HG03025 (cell line): ENCODE results near the gene PPIF.

Experiments used
- ATAC-seq: cut with Tn5 transposase; IDR thresholded peaks from one replicate; pipeline ENCODE4 v1.9.1; 2021; ENCODE audit warnings: mild to moderate bottlenecking, moderate library complexity; ENCODE audit not compliant: unreplicated experiment, low FRiP score

PPIF gene

GRCh38 chr10:79382491-79382941 is 35.2 kb downstream of the PPIF start:
- no peak for ATAC-seq

DNA sequence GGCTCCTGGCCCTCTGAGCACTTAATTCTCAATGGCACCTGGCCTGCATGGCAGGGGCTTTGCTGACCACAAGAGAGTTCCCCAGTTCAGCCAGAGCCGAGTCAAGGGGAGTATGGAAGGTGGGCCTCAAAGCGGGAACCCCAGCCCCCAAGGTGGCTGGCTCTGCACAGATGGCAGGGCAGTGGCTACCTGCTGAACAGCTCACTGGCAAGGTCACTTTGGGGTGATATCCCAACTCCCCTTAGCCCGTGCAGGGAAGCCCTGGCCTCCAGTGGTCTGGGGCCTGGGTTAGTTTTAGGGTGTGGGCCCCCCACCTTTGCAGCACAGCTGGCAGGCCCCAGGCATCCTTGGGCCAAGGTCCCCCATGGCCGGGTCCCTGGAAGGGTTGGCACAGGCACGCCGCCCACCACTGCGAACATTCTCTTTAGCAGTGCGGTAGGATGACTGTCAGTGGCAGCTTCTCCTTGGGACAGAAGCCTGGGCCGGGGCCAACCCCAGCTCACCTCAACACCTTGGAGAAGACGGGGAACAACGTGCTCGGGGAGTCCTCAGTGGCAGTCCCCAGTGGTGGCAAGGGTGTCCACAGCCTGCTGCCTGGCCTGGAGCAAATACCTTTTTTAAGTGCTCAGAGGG is 36.8 kb downstream of the PPIF start:
- ATAC-seq: no peak

DNA sequence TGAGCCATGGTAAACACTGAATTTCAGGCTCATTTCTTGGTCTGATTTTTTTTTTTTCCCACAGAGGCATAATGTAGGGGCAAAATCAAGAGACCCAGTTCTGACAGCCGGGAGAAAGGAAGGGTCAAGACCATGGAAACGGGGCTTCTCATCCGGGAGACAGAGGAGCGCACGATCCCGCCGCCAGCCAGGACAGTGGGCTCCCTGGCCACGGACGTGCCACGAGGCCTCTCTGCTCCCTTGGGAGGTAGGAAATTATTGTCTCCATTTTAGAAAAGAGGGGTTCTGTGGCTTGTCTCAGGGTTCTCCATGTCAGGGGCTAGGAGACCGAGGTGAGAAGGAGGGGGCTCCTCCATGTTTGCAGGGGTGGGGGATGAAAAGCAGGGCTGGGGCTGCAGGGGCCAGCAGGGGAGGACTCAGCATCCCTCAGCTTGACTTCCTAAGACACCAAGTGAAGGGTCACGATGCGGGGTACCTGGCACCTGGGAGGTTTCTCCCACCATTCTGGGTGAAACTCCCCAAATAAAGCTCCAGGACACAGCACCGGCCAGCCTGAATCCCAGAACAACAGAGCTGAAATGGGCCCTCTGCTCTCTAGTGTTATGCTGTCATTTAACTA is 37.6 kb downstream of the PPIF start:
- no peak for ATAC-seq

- ATAC-seq: no peak
These were observed 38.1 kb downstream of the PPIF start for GRCh38 chr10:79385392-79385795.

DNA sequence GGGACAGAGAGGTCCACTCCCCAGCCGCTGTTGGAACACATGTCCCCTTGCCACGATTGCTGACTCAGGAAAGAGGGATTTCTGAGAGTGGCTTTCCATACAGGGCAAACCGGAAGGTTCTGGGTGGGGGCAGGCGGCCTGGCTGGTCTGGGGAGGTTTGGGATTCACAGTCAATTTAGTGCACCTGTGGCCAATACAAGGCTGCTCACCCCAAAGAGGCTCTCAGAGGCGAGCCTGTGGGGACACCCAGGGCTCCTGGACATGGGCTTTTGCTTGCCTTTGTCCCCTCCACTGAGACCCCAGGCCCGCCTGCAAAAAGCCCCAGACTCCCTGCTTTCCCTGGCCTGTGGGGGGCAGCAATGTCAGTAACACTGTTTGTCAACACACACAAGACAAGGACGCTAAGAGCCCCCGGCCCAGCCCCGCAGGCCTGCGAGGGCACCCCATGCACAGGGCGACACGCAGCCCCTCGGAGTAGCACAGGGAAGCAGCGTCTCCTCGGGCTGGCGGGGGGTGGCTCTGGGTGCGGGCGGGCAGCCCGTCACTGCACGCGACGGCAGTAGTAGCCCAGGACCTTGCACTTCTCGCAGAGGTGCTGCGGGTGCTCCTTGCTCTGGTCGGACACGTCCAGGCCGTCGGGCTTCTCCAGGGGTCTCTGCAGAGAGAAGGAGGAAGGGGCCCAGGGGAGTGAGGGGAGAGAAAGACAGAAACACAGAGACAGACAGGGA is 38.7 kb downstream of the PPIF start:
- no peak for ATAC-seq

GRCh38 chr10:79386637-79387465 is 39.6 kb downstream of the PPIF start:
- no peak for ATAC-seq

- no peak for ATAC-seq
These were observed 40.3 kb downstream of the PPIF start for GRCh38 chr10:79387466-79387973.

- no peak for ATAC-seq
These were observed 40.9 kb downstream of the PPIF start for GRCh38 chr10:79387974-79388850.

DNA sequence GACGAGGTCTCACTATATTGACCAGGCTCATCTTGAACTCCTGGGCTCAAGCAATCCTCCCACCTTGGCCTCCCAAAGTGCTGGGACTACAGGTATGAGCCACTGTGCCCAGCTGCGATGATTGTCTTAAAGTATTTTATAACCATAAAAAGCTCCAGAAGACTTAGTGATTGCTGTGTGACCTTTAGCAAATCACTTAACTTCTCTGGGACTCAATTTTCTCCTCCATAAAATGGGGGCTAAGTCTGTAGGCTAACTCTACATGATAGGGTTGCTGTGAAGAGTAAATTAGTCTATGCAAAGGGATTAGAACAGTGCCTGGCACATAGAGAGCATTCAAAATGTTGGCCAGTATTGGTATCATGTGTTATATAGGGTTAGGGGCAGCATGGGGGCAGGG is 42.8 kb downstream of the PPIF start:
- no peak for ATAC-seq

GRCh38 chr10:79390551-79391229 is 43.4 kb downstream of the PPIF start:
- ATAC-seq: no peak

DNA sequence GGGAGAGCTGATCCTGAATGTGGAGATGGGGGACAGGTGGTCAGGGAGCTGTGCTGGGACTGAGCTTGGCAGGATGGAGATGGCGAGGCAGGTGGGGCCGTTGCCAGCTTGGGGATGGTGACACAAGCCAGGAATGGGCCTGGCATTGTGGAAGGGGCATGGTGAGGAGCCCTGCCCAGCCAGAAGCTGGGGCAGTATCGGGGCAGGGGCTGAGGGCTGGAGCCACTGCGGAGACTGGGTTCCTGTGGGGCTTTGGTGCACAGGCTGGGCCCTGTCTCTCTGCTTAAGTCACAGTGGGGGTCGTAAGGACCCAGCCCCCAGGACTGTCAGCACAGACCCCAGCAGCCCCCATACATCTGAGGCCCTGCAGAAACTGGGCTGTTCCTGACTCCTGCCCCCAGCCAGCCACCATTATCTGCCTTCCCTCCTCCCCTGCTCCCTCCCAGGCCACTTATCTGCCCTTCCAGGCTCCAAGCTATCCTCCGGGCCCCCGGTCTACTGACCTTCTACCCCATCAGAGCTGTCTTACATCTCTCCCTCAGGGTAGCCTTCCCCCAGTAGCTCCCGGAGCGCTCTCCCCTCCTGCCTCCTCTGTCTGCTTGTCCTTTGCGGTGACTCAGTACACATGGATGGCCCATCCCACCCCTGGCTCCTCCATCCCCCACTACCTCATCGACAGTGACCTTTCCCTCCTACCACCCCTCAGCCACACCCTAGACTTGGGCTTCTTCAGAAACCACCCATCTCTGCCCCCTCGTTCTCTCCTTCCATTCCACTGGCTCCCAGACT is 44.2 kb downstream of the PPIF start:
- ATAC-seq: no peak

GRCh38 chr10:79392020-79392398 is 44.7 kb downstream of the PPIF start:
- no peak for ATAC-seq

DNA sequence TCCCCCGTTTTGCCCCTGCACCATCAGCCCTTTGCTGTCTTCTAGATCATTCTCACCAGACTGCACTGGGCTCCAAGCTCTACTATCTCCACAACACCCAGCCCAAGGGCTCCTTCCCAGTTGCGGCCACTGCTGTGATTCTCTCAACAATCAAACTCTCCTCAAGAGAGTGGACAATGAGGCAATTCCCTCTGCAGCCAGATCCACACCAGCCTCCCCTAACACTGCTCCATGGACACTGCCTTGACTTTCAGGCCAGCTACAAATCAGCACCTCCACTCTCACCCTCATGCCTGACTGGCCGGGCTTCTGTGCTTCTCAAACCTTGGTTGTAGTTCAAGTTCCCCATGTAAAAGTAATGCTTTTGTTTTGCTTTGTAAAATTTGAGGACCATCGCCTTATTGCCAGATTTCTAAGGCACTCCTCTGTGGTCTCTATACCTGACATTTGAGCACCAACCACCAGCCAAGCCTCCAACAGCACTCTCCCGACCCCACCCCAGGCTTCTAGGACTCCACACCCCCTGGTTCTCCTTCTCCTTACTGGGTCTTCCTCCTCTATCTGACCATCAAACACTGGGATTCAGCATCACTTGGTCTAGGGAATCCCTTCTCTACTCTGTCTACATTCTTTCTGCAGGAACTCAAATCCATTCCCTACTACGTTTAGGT is 45.4 kb downstream of the PPIF start:
- no peak for ATAC-seq

DNA sequence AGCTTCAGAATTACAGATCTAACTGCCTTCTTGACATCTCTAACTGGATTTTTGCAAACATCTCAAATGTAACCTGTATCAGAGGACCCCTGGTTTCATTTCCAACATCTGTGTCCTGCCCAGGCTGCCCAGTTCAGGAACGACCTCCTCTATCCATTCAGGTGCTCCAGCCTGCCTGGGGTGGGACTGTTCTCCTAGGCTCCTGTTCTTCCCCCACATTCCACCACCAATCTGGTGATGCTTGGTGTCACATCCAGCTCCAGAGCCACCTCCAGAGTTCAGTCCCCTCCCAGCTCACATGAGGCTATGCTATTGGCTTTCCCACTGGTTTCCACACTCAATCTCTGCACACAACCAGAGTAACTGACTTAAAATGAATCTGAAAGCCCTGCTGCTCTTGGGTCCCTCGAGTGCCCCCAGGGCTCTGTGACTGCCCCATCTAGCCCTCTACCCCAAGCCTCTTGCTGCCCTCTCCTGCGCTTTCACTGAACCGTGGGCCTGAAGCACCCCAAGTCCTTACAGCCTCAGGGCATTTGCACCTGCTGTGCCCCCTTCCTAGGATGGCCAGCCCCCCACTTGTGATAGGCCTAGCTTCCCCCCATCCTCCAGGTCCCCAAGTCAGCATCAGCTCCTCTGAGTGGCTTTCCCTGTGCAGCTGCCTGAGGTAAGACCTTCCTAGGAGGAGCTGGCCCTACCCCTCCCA is 46.1 kb downstream of the PPIF start:
- no peak for ATAC-seq

DNA sequence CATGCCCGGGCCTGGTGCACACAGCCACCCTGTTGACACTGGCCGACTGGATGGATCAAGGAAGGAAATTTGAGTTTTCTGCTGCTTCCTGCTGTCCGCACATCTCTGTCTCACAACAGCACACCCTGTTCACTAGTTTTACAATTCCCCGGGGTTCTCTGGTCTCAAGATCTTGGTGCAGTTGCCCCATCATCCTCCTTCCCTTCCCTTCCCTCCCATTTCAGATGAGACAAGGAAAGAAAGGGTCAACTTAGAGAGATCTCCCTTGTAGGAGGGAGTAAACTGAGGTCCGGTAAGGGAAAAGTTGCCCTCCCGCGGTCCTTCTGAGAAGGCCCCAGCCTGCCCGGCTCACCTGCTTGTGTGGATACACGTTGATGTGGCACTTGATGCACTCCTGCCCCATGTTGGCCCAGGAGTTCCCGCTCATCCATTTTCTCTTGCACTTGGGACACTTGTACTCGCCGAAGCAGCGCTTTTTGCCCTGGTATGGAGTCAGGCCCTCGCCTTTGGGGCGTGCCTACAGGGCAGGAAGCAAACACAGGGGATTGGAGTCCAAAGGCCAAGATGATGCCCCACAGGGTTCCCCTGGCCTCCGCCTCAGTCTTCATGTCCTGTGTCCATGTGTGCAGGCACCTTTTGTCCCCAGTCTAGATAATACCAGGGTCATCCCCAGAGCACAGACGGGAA is 46.8 kb downstream of the PPIF start:
- no peak for ATAC-seq

- ATAC-seq: no peak
These were observed 47.4 kb downstream of the PPIF start for GRCh38 chr10:79394664-79395063.

- no peak for ATAC-seq
These were observed 49.3 kb downstream of the PPIF start for GRCh38 chr10:79396520-79396919.
